Tibial artery (tissue), 4 donors: ENCODE data around the gene SOX30.
"Not testable (repeated sequence)": the region's sequence is repeated elsewhere in the genome, so short reads cannot be mapped to it uniquely, and the experiment has no call there.

ENCODE experiments used
- DNase-seq, 2 donors: peaks; one replicate each; pipeline ENCODE4 v3.0.0-alpha.2; 2019
- H3K27ac ChIP-seq, 2 donors: fragments of 200-600 bp; sonication (generic) in 1 of 2; 1 replicate in 1 of 2; 2 replicates in 1 of 2; pipeline ENCODE4 v1.5.1; 2018 to 2019; ENCODE audit warnings: mild to moderate bottlenecking in 1 of 2
- H3K27me3 ChIP-seq, 2 donors: fragments of 200-600 bp; sonication (generic) in 1 of 2; one replicate each; pipeline versions ENCODE4 v1.5.1 to v1.6.0; 2016 to 2019
- H3K36me3 ChIP-seq, 3 donors: fragments of 200-600 bp; sonication (generic) in 2 of 3; one replicate each; pipeline ENCODE4 v1.5.1; 2016 to 2019; ENCODE audit warnings: mild to moderate bottlenecking in 2 of 3
- H3K4me1 ChIP-seq, 4 donors: fragments of 200-600 bp; sonication (generic) in 2 of 4; 1 replicate in 3 of 4; 2 replicates in 1 of 4; pipeline ENCODE4 v1.5.1; 2016 to 2019
- H3K4me3 ChIP-seq, 2 donors: fragments of 200-600 bp; sonication (generic) in 1 of 2; 1 replicate in 1 of 2; 2 replicates in 1 of 2; pipeline ENCODE4 v1.5.1; 2018 to 2019; ENCODE audit warnings: mild to moderate bottlenecking in 2 of 2
- H3K9me3 ChIP-seq, 3 donors: fragments of 200-600 bp; sonication (generic) in 1 of 3; one replicate each; pipeline ENCODE4 v1.5.1; 2016 to 2019
- intact Hi-C: fragments of 100-400 bp; cut with DNase I; formaldehyde crosslinking; loops from one replicate; pipeline ENCODE4 v1.15.0; 2023; ENCODE audit warnings: low total_unique reads
- TF ChIP-seq, protein P1 (sequence below), 2 experiments: fragments of 200-600 bp in 1 of 2; fragments of 450-650 bp in 1 of 2; IDR thresholded peaks; one replicate each; pipeline ENCODE4 v1.5.1; 2017 to 2019; ENCODE audit warnings: antibody characterized with exemption in 2 of 2, mild to moderate bottlenecking in 1 of 2, moderate library complexity in 1 of 2

Gene SOX30

DNA sequence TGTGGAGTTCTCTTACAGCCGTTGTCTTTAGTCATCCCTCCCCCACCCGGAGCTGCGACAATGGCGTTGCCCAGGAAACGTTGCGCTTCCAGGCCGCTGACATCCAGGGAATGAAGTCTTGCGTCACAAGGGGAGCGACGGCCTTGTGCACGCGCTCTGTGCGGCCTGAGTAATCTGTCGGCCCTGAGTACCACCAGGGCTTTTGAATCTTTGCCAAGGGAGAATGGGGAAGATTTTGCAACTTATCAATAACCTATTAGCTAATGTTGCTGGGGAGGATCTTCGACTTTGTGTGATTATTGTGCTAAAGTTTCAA lies at the start of gene SOX30:
Gene SOX30, minus strand, starts transcription at position 62 of the 316 bp plus-strand sequence. CDS start 360 bp downstream, outside the sequence.
- TF ChIP-seq, protein P1, sequence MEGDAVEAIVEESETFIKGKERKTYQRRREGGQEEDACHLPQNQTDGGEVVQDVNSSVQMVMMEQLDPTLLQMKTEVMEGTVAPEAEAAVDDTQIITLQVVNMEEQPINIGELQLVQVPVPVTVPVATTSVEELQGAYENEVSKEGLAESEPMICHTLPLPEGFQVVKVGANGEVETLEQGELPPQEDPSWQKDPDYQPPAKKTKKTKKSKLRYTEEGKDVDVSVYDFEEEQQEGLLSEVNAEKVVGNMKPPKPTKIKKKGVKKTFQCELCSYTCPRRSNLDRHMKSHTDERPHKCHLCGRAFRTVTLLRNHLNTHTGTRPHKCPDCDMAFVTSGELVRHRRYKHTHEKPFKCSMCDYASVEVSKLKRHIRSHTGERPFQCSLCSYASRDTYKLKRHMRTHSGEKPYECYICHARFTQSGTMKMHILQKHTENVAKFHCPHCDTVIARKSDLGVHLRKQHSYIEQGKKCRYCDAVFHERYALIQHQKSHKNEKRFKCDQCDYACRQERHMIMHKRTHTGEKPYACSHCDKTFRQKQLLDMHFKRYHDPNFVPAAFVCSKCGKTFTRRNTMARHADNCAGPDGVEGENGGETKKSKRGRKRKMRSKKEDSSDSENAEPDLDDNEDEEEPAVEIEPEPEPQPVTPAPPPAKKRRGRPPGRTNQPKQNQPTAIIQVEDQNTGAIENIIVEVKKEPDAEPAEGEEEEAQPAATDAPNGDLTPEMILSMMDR (IDR thresholded peaks at IDR 0.05) = no peak
- H3K27ac ChIP-seq = peak within 1 kb of the TSS in 1 of 2 donors; percentile 34

DNA sequence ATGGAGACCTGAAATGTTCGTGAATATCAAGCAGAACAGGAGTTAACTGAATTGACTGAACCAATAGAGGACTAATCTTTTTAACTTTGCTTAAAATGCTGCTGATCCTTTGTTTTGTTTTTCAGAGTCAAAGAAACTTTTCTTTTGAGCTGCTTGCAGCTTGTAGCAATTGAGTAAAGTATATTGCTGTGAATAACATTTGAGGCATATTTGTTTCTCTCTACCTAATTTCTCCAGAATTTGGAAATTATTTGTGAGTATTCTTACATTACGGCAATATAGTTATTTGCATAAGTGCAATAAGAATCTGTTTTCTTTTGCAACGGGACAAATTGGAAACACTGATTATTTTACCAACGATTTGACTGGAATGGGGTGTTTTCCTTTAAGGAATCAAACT lies 46.4 kb upstream of the SOX30 start:
- DNase-seq, H3K27ac ChIP-seq, H3K4me1 ChIP-seq, H3K27me3 ChIP-seq, H3K36me3 ChIP-seq, H3K9me3 ChIP-seq, intact Hi-C loops, H3K4me3 ChIP-seq: not testable (repeated sequence)

More for the DNA sequence above, at the start of gene SOX30:
- H3K9me3 ChIP-seq = peaks cover under 1 to 8% (median 2%) of the 10 kb centered on the region in 3 donors
- no peaks in the 10 kb centered on the region for H3K36me3 ChIP-seq
- H3K4me3 ChIP-seq = peak within 1 kb of the TSS; percentile 52
- H3K4me1 ChIP-seq = peaks cover 0 to 10% (median 4%) of the 10 kb centered on the region in 4 donors
- DNase-seq = no peak
- no peaks in the 10 kb centered on the region for H3K27me3 ChIP-seq
- intact Hi-C loops = no loop called here

DNA sequence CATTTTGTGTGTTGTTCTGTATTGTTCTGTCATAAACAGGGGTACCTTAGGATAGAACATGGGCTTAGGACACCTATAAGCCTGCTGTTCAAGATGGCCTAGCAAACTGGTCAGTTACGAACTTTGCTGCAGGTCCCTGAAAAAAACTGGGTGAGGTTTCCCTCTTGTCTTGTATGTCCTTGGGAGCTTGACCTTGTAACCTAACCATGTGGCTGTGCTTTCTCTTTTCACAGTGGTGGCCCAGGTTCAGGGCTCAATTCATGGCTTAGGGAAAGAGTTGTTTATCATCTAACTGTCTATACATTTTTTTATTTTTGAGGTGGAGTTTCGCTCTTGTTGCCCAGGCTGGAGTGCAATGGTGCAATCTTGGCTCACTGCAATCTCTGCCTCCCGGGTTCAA lies 43.9 kb upstream of the SOX30 start:
- intact Hi-C loops, DNase-seq, H3K9me3 ChIP-seq, H3K27ac ChIP-seq, H3K27me3 ChIP-seq, H3K36me3 ChIP-seq, H3K4me3 ChIP-seq, H3K4me1 ChIP-seq: not testable (repeated sequence)

DNA sequence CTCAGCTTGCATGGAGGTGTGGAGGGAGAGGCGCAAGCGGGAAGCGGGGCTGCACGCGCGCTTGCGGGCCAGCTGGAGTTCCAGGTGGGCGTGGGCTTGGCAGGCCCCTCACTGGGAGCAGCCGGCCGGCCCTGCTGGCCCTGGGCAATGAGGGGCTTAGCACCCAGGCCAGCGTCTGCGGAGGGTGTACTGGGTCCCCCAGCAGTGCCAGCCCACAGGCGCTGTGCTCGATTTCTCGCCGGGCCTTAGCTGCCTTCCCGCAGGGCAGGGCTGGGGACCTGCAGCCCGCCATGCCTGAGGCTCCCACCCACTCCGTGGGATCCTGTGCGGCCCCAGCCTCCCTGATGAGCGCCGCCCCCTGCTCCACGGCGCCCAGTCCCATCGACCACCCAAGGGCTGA lies 41.6 kb upstream of the SOX30 start:
- intact Hi-C loops, H3K9me3 ChIP-seq, H3K4me3 ChIP-seq, H3K36me3 ChIP-seq, H3K4me1 ChIP-seq, H3K27ac ChIP-seq, DNase-seq, H3K27me3 ChIP-seq: not testable (repeated sequence)

DNA sequence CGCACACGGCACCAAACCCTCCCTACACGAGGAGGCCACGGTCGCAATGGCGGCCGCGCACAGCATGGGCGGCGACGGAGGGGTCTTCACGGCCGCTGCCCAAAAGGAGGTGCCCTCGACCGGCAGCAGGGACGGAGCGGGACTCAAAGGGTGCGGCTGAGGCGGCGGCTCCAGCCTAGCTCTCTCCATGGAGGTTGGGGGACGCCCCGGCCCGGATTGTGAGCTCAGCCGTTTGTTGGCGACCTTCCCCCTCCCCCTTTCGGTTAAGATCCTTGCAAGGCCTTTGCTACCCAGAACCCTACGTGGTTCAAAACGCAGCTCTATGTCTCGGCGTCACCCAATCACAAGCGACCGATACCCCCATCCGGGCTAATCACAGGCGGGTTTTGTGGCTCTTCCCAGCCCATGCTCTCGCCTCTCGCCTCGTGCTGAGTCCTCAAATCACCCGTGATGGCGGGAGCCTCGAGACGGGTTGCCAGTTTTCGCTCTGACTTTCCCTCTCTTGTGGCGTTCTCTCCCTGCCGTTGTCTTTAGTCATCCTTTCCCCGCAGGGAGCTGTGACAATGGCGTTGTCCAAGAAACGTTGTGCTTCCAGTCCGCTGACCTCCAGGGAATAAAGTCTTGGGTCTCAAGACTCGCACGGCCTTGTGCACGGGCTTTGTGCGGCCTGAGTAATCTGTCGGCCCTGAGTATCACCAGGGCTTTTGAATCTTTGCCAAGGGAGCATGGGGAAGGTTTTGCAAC lies 38.6 kb upstream of the SOX30 start:
- Histone ChIP-seq H3K27ac (no peak overlapping the region), H3K36me3 (no peaks in the 10 kb centered on the region), H3K4me1 (no peaks in the 10 kb centered on the region), H3K4me3 (no peak overlapping the region), H3K9me3 (no peaks in the 10 kb centered on the region), H3K27me3 (no peaks in the 10 kb centered on the region)
- TF ChIP-seq, protein P1 (IDR thresholded peaks at IDR 0.05) = no peak
- DNase-seq = no peak
- intact Hi-C loops = no loop called here

DNA sequence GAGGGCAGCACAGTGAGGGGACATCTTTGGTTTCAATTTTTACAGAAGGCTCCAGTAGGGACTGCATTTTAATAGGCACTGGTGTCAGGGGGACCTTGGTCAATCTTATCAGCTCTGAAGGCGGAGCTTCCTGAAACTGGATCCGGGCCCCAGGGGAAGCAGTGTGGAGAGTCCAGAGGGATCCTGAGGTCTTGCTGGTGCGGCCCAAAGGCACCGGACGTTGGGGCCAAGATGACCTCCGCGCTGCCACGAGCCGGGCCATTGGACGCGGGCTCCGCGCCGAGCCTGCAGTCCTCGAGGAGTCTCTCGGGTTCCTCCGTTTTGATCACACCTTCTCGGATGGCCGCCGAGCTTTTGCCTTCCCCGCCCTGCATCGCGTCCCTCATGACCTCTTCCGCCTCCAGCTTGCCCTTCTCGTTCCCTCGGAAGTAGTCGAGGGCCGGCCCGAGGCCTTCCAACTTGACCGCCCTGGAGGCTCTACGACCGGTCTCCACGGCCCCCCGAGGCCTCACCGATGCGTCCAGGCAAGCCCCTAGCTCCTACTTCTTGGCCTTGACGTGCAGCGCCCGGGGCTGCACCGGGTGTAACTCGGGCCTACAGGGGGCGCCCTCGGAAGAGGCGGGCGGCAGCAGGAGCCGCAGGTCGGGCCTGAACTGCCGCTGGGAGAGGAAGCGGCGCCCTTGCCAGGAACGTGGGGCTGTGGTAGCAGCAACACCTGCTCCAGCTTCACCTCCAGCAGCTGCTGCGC lies 37.9 kb upstream of the SOX30 start:
- no peaks in the 10 kb centered on the region for H3K27me3 ChIP-seq
- H3K4me1 ChIP-seq = no peaks in the 10 kb centered on the region
- no peak overlapping the region for H3K4me3 ChIP-seq
- intact Hi-C loops = no loop called here
- H3K36me3 ChIP-seq = no peaks in the 10 kb centered on the region
- no peak for DNase-seq
- H3K27ac ChIP-seq = no peak overlapping the region
- TF ChIP-seq, protein P1 (IDR thresholded peaks at IDR 0.05) = no peak
- H3K9me3 ChIP-seq = no peaks in the 10 kb centered on the region

DNA sequence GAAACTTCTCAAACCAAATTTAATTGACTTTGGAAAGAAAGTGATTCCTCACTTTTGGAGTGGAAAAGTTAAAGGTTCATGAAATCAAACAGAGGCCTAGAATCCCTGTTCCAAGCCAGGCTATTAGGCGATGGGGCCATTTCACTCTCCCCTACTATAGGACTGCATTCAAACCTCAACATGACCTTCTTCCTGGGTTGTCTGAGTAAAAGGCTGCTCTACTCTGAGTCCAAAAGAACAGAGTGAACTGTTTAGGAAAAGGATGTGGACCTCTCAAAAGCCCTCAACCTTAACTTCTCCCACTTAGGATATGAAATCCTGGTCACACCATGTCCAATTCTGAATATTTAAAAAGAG lies 34.9 kb upstream of the SOX30 start:
- H3K9me3 ChIP-seq = no peaks in the 10 kb centered on the region
- TF ChIP-seq, protein P1 (IDR thresholded peaks at IDR 0.05) = no peak

DNA sequence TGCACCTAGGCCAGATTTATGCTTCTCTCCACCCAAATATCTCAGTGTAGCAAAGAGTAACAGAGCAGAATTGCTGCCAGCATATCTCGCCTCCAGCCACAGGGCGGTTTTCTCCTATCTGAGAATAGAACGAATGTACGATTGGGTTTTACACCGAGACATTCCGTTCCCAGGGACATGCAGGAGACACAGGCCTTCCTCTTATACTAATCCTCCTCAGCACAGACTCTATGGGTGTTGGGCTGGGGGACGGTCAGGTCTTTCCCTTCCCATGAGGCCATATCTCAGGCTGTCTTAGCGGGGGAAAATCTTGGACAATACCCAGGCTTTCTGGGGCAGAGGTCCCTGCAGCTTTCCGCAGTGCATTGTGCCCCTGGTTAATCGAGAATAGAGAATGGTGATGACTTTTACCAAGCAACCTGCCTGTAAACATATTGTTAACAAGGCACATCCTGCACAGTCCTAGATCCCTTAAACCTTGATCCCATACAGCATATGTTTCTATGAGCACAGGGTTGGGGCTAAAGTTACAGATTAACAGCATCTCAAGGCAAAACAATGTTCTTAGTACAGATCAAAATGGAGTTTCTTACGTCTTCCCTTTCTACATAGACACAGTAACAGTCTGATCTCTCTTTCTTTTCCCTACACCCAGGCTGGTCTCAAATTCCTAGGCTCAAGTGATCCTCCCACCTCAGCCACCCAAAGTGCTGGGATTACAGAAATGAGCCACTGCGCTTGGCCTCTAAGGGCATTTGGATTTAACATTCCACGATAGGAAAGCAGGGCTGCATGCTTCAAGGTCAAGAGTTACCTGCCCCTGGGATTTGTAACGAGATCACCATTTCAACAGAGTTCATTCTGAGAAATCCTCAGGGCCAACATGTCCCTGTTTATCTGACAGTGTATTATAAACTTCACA lies 34.3 kb upstream of the SOX30 start:
- H3K36me3 ChIP-seq, H3K27me3 ChIP-seq, H3K4me3 ChIP-seq, H3K27ac ChIP-seq, intact Hi-C loops, DNase-seq, H3K9me3 ChIP-seq, H3K4me1 ChIP-seq: not testable (repeated sequence)

More for the DNA sequence above, 34.9 kb upstream of the SOX30 start:
- intact Hi-C loops = no loop called here
- DNase-seq = no peak
- Histone ChIP-seq H3K36me3 (no peaks in the 10 kb centered on the region), H3K4me3 (no peak overlapping the region), H3K27me3 (no peaks in the 10 kb centered on the region), H3K27ac (no peak overlapping the region), H3K4me1 (no peaks in the 10 kb centered on the region)
